Stimulated activated memory B cell treated with anti-CD40 and anti-IgM and Interleukin-4, amounts not matched to agents 10 μg/mL and 1 μg/mL and 100 μg/mL, for 72 hours (primary cell): ENCODE data around the gene JSRP1.
A peak's percentile ranks its signal among the peaks of the same experiment; 100 is the strongest.

Experiments used
- ATAC-seq: fragments of 150-1000 bp; cut with Tn5 transposase; 2 replicates; pipeline ENCODE4 v1.10.0; 2021
- H3K27ac Mint-ChIP-seq: one replicate; pipeline ENCODE4 v1.8.0; 2022; ENCODE audit warnings: mild to moderate bottlenecking, mixed read lengths
- H3K27me3 Mint-ChIP-seq: one replicate; pipeline ENCODE4 v1.8.0; 2022; ENCODE audit warnings: mixed read lengths
- H3K36me3 Mint-ChIP-seq: one replicate; pipeline ENCODE4 v1.8.0; 2022; ENCODE audit warnings: mixed read lengths
- H3K4me1 Mint-ChIP-seq: one replicate; pipeline ENCODE4 v1.8.0; 2022; ENCODE audit warnings: mixed read lengths
- H3K4me3 Mint-ChIP-seq: one replicate; pipeline ENCODE4 v1.8.0; 2022; ENCODE audit warnings: mild to moderate bottlenecking, moderate library complexity, mixed read lengths
- H3K9me3 Mint-ChIP-seq: one replicate; pipeline ENCODE4 v1.8.0; 2022; ENCODE audit warnings: mixed read lengths

Gene JSRP1

GRCh38 chr19:2255112-2255845 lies 938 bp downstream of the JSRP1 start:
- no peaks in the 10 kb centered on the region for H3K36me3 Mint-ChIP-seq
- peaks cover 72% of the 10 kb centered on the region for H3K4me1 Mint-ChIP-seq
- H3K4me3 Mint-ChIP-seq, result no peak overlapping the region
- H3K9me3 Mint-ChIP-seq, result peaks cover 2% of the 10 kb centered on the region
- no peak for ATAC-seq
- H3K27me3 Mint-ChIP-seq, result peaks cover 19% of the 10 kb centered on the region
- H3K27ac Mint-ChIP-seq, result peak overlapping the region; percentile 93

- H3K36me3 Mint-ChIP-seq, result no peaks in the 10 kb centered on the region
- H3K4me1 Mint-ChIP-seq, result peaks cover 66% of the 10 kb centered on the region
- no peak overlapping the region for H3K27ac Mint-ChIP-seq
- H3K27me3 Mint-ChIP-seq, result peaks cover 24% of the 10 kb centered on the region
- H3K4me3 Mint-ChIP-seq, result peak overlapping the region; percentile 23
- ATAC-seq, result no peak
- no peaks in the 10 kb centered on the region for H3K9me3 Mint-ChIP-seq
Observed at GRCh38 chr19:2254064-2254872, 1.9 kb downstream of the JSRP1 start.

GRCh38 chr19:2253106-2254063 lies 2.8 kb downstream of the JSRP1 start:
- Mint-ChIP-seq H3K27me3 (peaks cover 24% of the 10 kb centered on the region), H3K4me1 (peaks cover 67% of the 10 kb centered on the region), H3K27ac (peak overlapping the region; percentile 75), H3K4me3 (peak overlapping the region; percentile 67), H3K36me3 (peaks cover 6% of the 10 kb centered on the region), H3K9me3 (no peaks in the 10 kb centered on the region)
- ATAC-seq, result peak; percentile 21

- Mint-ChIP-seq H3K36me3 (peaks cover 8% of the 10 kb centered on the region), H3K9me3 (no peaks in the 10 kb centered on the region), H3K27me3 (peaks cover 24% of the 10 kb centered on the region), H3K4me1 (peaks cover 61% of the 10 kb centered on the region), H3K4me3 (peak overlapping the region; percentile 67), H3K27ac (peak overlapping the region; percentile 75)
- no peak for ATAC-seq
Observed at GRCh38 chr19:2252797-2253105, 3.5 kb downstream of the JSRP1 start.

GRCh38 chr19:2252055-2252796 lies 4.0 kb downstream of the JSRP1 start:
- Mint-ChIP-seq H3K4me3 (peak overlapping the region; percentile 67), H3K27ac (peak overlapping the region; percentile 75), H3K36me3 (peaks cover 13% of the 10 kb centered on the region), H3K27me3 (peaks cover 24% of the 10 kb centered on the region), H3K4me1 (peaks cover 59% of the 10 kb centered on the region), H3K9me3 (no peaks in the 10 kb centered on the region)
- ATAC-seq, result no peak

GRCh38 chr19:2251106-2252054 lies 4.8 kb downstream of the JSRP1 start:
- ATAC-seq, result no peak
- Mint-ChIP-seq H3K36me3 (peaks cover 21% of the 10 kb centered on the region), H3K9me3 (no peaks in the 10 kb centered on the region), H3K27me3 (peaks cover 24% of the 10 kb centered on the region), H3K27ac (peak overlapping the region; percentile 75), H3K4me3 (peak overlapping the region; percentile 67), H3K4me1 (peaks cover 50% of the 10 kb centered on the region)

- H3K4me1 Mint-ChIP-seq, result peaks cover 45% of the 10 kb centered on the region
- H3K4me3 Mint-ChIP-seq, result no peak overlapping the region
- H3K9me3 Mint-ChIP-seq, result no peaks in the 10 kb centered on the region
- H3K27ac Mint-ChIP-seq, result peak overlapping the region; percentile 12
- no peak for ATAC-seq
- peaks cover 28% of the 10 kb centered on the region for H3K36me3 Mint-ChIP-seq
- H3K27me3 Mint-ChIP-seq, result peaks cover 24% of the 10 kb centered on the region
Observed at GRCh38 chr19:2250766-2251105, 5.5 kb downstream of the JSRP1 start.

- Mint-ChIP-seq H3K4me3 (no peak overlapping the region), H3K27me3 (peaks cover 24% of the 10 kb centered on the region), H3K27ac (peak overlapping the region; percentile 12), H3K9me3 (no peaks in the 10 kb centered on the region), H3K4me1 (peaks cover 39% of the 10 kb centered on the region), H3K36me3 (peaks cover 34% of the 10 kb centered on the region)
- ATAC-seq, result no peak
Observed at GRCh38 chr19:2249880-2250765, 6.1 kb downstream of the JSRP1 start.

- H3K27me3 Mint-ChIP-seq, result peaks cover 24% of the 10 kb centered on the region
- no peaks in the 10 kb centered on the region for H3K9me3 Mint-ChIP-seq
- peak within 1 kb of the TSS; percentile 12 for H3K27ac Mint-ChIP-seq
- peaks cover 43% of the 10 kb centered on the region for H3K36me3 Mint-ChIP-seq
- no peak for ATAC-seq
- peaks cover 36% of the 10 kb centered on the region for H3K4me1 Mint-ChIP-seq
- no peak within 1 kb of the TSS for H3K4me3 Mint-ChIP-seq
Observed at GRCh38 chr19:2249010-2249866, 7.0 kb downstream of the JSRP1 start, which contains the start of gene AMH. Gene AMH, plus strand, starts transcription at chr19:2249323. Its CDS starts 10 bp downstream, at chr19:2249333.

GRCh38 chr19:2248136-2249009 lies 7.8 kb downstream of the JSRP1 start:
- Mint-ChIP-seq H3K9me3 (no peaks in the 10 kb centered on the region), H3K4me3 (no peak overlapping the region), H3K27ac (no peak overlapping the region), H3K27me3 (peaks cover 24% of the 10 kb centered on the region), H3K4me1 (peaks cover 32% of the 10 kb centered on the region), H3K36me3 (peaks cover 51% of the 10 kb centered on the region)
- peak; percentile 54 for ATAC-seq

GRCh38 chr19:2247433-2248101 lies 8.7 kb downstream of the JSRP1 start:
- peaks cover 20% of the 10 kb centered on the region for H3K27me3 Mint-ChIP-seq
- H3K4me3 Mint-ChIP-seq, result no peak overlapping the region
- peak; percentile 20 for ATAC-seq
- H3K9me3 Mint-ChIP-seq, result no peaks in the 10 kb centered on the region
- peaks cover 55% of the 10 kb centered on the region for H3K36me3 Mint-ChIP-seq
- peaks cover 32% of the 10 kb centered on the region for H3K4me1 Mint-ChIP-seq
- H3K27ac Mint-ChIP-seq, result no peak overlapping the region
